SHP77 treated with DMSO at 0.1 percent for 48 hours (cell line): ENCODE data around the gene ENC1.
A peak's percentile ranks its signal among the peaks of the same experiment; 100 is the strongest.
"Not testable (repeated sequence)": the region's sequence is repeated elsewhere in the genome, so short reads cannot be mapped to it uniquely, and the experiment has no call there.

Experiments used
- DNase-seq: peaks from one replicate; lab custom pipeline; 2025; lab: John Stamatoyannopoulos, UW

The ENC1 gene, protein sequence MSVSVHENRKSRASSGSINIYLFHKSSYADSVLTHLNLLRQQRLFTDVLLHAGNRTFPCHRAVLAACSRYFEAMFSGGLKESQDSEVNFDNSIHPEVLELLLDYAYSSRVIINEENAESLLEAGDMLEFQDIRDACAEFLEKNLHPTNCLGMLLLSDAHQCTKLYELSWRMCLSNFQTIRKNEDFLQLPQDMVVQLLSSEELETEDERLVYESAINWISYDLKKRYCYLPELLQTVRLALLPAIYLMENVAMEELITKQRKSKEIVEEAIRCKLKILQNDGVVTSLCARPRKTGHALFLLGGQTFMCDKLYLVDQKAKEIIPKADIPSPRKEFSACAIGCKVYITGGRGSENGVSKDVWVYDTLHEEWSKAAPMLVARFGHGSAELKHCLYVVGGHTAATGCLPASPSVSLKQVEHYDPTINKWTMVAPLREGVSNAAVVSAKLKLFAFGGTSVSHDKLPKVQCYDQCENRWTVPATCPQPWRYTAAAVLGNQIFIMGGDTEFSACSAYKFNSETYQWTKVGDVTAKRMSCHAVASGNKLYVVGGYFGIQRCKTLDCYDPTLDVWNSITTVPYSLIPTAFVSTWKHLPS

DNA sequence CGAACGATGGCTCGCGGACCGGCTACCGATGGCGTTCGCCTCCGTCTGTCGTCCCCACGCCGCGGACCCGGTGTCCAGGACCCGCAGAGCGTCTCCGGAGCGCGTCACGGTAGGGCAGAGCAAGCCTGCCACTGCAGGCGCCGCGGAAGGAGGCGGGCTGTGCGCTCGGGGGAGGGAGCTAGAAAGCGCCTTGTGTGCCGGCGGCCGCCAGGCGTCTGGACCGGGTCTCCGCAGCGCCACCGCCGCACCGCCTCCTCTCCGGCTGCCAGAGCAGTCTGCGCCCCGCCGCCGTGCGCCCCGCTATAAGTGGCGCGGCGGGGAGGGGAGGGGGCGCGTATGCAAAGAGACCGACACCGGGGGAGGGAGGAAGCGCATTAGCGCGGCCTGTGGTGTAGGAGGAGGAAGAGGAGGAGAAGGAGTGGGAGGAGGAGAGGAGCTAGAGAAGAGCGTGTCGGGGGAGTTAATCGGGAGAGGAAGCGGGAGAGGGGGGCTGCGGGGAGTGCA, at the start of gene ENC1:
Gene ENC1, minus strand, starts transcription at position 279 of the 504 bp plus-strand sequence. CDS start 4,243 bp downstream, outside the sequence.
- peak; percentile 71 for DNase-seq

DNA sequence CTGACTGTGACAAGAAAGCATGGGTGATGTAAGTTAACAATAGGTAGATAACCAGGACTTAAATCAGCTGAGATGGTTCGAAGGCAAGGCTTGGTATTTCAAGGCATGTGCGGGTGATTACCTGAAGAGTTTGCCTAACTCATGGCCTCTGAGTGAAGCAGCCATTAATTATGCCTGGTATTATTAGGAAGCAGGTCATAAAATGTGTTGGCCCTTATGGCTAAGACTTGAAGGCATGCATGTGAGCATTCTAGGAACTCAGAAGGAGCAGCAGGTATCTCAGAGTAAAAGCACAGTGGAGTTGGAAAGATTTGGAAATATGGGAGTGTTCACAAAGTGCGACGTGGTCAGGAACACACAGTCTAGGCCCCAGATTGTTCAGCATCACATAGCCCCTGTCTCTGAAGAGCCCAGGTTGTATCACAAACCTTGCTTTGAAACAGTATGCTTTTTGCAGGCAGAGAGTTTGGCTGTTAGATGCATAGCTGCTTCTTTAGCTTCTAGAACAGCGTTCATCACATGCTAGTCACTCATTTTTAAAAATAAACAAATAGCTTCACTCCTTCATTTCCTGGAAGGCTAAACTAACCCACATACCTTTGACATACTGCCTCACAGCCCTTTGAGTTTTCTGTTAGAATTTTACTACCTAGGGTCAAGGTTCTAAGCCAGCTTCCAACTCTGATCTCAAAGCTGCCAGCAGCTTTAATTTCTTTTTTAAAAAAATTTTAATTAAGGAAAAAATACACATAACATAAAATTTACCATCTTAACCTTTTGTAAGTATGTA, 46.6 kb upstream of the ENC1 start:
- DNase-seq = no peak

DNA sequence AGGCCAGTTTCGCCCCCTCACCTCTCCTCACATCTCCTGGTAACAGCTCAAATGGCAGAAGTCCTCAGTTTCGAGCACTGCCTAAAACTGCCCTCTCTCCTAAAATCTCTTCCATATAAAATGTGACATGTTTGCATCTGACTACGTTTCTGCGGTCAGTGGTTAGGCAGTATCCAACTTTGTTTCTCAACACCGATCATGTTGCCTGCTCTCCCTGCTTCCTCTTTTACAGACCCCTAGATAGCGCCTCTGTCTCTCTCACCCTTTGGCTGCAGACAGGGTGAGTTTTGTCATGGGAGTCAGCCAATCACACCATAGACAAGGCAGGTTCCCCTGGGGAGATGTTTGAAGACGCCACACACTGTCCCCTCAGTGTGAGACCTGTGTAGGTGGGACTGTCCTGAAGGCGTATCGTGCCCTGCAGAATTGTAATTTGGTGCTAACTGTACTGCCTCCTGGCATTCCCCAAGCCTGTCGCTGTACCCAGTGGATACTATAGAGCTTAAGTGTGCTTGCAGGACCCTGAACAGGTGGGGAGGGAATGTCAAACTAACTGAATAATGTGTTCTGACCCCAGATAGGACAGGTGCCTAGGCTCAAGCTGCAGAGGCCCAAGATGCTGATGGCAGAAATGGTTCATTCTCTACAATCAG, 45.6 kb upstream of the ENC1 start:
- no peak for DNase-seq

DNA sequence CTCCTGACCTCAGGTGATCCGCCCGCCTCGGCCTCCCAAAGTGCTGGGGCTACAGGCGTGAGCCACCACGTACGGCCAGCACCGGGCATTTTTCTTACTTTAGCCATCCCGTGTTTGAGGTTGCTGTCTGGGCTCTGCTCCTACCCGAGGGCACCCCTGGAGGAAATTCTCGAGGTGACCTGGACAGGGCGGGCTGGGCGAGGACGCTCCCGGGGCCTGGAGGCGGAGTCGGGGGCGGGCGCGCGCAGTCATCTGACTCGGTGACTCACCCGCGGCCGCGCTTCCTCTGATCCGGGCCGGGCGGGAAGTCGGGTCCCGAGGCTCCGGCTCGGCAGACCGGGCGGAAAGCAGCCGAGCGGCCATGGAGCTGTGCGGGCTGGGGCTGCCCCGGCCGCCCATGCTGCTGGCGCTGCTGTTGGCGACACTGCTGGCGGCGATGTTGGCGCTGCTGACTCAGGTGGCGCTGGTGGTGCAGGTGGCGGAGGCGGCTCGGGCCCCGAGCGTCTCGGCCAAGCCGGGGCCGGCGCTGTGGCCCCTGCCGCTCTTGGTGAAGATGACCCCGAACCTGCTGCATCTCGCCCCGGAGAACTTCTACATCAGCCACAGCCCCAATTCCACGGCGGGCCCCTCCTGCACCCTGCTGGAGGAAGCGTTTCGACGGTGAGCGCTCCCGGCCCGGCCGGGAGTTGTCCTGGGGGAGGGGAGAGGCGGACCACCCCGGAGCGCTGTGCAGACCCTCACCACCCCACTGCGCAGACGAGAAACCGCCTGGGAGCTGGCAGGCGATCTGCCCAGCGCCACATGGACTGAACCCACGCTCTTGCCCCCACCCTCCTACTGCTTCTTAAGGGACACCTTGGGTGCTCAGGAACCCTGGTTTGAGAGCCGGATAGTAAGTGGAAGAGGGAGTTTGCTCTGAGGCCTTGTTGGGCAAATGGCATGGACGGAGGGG, 44.6 kb upstream of the ENC1 start, which contains the start of gene HEXB:
Gene HEXB, plus strand, starts transcription at position 334 of the 952 bp plus-strand sequence. Its CDS starts 28 bp downstream, at position 362.
- DNase-seq = peak; percentile 36

DNA sequence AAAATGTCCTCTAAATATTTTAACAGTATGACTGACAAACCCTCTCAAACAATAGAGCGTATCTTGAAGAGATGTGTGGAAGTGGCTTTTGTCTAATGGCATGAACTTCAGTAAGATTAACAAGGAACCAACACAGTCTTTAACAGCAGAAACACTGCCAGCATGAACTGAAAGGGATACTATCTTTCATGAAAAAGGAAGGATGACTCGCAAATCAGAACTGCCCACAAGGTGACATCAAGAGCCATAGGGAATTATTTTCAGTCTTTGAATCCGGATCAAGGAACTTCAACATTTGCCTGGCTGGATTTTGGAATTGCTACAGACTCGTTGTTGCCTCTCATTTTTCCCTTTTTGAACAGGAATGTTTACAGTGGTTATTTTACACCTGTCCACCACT, 39.4 kb upstream of the ENC1 start:
- DNase-seq = no peak

DNA sequence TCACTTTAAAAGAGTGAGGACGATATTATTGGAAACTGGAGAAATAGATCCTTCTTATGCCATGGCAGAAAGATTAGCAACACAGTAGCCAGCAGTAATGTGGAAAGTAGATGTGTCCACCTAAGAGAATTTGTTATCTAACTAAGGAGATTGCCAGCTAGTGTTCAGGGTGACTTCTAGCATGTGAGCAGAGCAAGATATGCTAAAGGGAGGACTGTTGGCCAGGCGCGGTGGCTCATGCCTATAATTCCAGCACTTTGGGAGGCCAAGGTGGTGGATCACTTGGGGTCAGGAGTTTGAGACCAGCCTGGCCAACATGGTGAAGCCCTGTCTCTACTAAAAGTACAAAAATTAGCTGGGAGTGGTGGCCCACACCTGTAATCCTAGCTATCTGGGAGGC, 38.8 kb upstream of the ENC1 start:
- not testable (repeated sequence) for DNase-seq

DNA sequence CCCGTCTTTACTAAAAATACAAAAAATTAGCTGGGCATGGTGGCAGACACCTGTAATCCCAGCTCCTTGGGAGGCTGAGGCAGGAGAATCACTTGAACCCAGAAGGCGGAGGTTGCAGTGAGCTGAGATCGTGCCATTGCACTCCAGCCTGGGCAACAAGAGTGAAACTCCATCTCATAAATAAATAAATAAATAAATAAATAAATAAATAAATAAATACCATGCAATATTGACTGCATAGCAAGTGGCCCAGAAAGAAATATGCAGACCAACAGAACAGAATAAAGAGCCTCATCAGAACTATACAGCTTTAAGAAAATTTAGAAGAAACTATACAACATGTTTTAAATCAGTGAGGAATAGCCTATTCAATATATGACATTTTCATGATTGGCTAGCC, 37.6 kb upstream of the ENC1 start:
- DNase-seq = not testable (repeated sequence)

DNA sequence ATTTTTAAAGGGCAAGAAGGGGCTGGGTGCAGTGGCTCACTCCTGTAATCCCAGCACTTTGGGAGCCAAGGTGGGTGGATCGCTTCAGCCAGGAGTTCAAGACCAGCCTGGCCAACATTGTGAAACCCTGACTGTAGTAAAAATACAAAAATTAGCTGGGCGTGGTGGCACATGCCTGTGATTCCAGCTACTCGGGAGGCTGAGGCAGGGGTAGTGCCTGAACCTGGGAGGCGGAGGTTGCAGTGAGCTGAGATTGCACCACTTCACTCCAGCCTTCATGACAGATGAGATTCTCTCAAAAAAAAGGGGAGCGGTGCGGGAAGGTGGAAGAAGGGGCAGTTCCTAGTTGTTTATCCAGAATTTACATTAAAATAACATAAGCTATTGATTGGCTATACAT, 35.9 kb upstream of the ENC1 start:
- DNase-seq = not testable (repeated sequence)

DNA sequence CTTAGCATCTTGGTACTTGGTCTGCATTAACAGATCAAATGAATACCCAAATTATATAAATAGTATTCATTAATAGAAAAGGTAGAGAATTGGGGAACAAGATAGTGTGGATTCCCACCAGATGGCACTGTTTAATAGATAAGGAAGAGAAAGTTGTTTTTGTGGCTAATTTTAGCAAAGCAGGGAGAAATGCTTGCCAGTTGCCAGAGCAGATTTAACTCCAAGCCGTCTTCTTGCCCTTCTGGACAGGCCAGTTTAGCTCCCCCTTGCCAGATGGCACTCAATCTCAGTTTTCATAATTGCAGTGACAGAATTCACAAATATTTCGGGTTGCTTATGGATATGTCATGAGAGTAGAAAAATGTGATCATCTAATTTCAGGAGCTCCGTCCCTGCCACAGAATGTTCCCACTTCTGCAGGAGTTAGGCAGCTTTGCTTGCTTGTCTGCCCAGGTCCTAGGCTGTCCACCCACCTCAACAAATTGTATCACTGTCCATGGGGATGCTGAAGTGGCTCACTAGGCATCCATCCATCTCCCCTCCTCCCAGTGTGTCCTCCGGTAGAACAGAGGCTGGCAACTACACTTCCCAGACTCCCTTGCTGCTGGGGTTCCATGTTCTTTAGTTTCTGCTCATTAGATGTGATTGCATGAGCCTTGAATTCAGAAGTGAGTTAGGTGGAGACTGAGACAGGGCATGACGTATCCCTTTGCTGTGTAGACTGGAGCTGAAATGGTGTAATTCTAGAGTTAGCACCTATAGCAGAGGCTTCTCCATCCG, 32.7 kb upstream of the ENC1 start:
- DNase-seq = peak; percentile 28

DNA sequence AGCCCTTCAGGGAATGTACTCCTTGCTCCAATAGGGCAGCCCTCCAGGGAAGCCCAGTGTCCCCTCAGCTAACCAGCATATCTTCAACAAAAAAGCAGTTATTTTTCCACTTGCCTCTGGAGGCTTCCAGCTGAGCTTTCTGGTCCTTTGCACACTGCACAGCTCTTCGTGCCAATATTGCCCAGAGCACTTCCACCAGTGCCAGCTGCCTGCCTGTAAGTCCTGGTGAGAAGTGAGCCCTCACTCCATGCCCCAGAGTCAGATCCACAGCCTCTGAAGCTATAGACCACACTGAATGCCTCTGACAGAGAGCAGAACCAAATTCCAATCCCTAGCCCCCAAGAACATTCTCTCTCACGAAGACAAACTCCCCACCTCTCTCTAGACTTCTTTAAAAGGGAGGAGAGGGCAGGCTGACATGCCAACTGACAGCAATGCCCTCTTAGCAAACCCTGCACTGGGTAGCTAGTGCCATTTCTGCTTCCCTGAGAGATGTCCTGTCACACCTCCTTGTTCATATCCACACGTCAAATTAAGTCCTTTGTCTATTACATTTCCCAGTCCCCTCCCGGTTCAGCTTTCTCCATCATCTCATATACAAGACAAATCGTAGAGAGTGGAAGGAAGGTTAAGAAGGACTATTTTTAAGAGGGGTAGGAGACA, 31.8 kb upstream of the ENC1 start:
- DNase-seq = no peak

DNA sequence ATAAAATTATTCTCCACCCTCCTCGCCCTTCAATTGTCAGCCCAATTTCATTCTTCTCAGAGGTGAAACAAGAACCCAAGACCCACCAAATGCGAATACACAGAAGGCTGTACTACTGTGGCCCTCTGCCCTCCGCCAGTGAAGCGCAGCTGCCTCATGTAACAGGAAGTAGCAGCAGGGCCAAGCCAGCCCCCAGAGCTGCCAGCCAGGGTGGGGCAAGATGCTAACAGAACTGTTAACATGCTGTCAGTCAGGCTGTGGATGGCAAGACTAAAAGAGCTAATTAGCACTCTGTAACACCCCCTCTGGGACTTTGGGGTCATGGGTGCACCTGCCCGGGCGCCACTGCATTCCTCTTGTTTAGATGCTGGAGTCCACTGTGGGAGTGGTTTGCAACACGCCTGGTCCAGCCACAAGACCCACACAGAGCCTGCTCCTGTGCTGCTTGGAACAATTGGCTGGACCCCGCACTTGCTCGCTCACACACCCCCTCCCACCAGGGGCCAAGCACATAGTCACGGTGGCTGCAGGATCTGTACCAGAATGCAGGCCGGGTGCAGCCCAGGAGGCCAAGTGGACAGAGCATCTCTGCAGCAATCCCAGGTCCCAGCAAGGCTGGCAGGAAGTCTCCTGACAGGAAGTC, 30.0 kb upstream of the ENC1 start:
- DNase-seq = no peak

DNA sequence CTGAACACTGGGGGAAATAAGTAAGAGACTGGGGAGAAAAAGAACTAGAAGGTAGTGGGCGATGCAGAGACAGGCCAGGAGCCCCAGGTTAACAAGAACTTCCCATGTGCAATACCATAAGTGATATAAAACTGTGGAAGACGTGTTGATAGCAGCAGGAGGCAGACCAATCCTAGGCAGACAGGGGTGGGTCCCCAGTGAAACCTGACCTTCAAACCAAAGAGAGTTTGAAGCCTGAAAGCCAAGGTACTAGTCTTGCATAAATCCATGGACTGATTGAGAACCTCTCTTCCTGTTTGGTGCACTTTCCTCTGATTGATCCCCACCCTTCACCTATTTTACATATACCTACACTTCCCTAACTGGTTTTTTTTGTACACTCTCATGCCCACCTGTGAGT, 29.3 kb upstream of the ENC1 start:
- no peak for DNase-seq

DNA sequence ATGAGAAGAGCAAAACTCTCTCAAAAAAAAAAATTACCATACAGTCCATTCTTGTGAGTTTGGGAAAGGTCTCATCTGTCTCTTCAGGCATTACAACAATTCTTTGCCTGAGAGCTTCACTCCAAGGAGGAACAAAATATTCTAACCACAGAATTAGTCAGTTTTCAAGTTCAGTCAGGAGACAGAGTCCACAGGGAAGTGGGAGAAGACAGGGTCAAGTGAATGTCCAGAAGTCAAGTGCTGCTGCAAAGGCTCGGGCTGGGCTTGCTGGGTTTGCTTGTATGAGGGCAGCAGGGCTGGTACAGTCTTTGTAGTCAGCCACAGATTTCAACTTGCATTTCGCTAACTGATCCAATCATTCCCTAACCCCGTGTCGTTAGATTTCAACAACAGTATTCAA, 26.9 kb upstream of the ENC1 start:
- no peak for DNase-seq

DNA sequence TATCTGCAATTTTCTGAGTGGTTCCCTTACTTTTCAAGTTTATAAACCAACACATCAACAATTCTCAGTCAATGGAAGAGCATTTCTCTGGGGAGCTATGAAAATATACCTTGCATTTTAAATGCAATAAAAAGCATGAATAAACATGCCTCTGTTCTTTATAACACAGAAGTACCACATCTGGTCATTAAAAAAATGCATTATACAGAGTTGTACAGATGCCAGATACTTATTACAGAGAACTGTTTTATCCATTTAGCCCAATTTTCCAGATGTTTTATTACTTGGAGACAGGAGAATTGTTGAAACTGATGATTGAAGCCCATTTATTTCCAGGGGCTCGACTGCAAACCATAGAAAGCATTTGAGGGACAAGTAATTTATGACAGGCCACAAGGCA, 25.3 kb upstream of the ENC1 start:
- no peak for DNase-seq

DNA sequence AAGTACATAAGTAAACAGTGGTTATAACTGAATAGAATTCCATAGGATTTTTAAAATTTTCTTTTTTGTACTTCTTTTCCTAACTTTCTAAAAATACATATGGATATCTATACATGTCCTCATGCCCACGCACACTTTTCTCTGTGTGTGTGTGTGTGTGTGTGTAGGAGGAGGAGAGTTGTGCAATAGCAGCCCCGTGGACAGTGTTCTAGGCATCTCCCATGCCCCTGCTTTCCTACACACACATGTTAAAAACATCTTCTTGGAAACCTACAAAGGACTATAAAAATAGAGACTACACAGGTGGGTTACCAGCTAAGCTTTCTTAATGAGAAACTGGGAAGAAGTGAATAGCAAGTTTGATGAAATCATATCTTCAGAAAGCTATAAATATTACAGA, 24.7 kb upstream of the ENC1 start:
- no peak for DNase-seq

DNA sequence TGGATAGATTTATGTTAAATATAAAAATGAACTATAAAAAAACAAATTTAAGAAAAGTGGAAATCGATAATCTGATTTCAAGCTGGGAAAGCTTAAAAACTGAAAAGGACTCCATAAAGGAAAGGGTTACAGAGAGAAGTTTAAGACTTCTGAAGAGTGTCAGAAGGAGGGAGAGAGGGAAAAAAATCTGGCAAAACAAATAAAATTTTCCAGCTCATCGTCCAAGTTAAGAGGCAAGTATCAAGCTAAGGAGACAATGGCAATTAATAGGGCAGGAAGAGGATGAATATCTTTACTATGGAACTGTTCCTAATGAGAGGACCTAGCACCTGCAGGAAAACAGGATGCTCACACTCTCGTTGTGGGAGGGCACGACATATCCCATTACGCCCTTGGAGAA, 24.0 kb upstream of the ENC1 start:
- no peak for DNase-seq

DNA sequence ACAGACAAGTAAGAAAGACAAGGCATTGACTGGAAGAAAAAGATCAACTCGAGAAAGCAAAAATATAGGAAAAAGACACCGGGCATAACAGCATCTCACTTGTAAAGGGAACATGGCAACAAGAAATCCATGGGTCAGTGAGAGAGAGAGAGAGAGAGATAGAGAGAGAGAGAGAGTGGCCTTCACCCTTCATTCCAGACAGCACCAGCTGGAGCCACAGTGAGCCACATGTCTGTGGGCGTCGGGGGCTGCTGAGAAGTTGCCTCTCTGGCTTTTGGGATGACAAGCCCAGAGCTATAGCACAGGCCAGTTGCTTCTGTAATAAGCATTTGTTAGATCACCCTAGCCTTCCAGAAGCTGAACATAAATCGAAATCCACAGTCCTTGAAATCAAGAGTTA, 20.3 kb upstream of the ENC1 start:
- no peak for DNase-seq

DNA sequence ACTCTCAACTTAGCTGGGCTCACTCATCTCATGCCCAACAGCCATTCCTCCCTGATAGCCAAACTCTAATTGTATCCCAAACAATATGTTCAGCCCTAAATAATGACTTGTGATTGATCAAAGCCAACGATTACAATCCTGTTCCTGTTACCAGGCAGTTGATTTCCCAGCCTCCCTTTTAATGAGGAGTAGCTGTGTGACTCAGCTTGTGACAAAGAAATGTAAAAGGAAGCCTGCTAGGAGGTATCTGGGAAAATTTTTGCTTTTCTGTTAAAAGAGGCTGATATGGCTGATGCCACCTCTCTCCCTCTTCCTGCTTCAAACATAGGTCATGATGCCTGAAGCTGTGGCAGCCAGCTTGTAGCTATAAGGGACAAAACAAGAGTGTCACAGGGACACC, 19.6 kb upstream of the ENC1 start:
- DNase-seq = no peak

DNA sequence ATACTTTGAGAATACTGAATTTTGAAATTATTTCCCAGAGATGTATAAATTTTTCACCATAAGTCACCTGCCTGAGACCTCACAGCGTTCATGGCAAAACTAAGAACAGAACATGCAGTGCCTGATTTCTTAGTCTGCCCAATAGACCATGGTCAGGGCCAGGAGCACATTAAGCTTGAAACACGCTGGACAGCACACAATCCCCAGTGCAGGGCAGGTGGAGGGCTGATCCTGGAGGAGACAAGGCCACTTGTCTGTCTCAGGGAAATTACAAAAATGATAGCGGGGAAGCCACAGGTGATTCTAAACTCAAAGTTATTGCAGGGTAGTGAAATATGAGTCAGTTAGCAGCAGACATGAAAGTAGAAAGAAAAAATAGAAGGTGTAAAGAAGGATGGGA, 18.6 kb upstream of the ENC1 start:
- no peak for DNase-seq
